A549 (cell line): Measurements from ENCODE around the gene DMAC2.

Experiments used
- CBX2 ChIP-seq: fragments of 200-600 bp; sonication (generic); IDR thresholded peaks from 2 replicates; pipeline ENCODE4 v1.6.1; 2016; ENCODE audit warnings: low read depth, mild to moderate bottlenecking, borderline replicate concordance
- EP300 ChIP-seq, 2 experiments: fragments of >200 bp; sonication (Bioruptor Twin); formaldehyde crosslinking; IDR thresholded peaks; 2 replicates in 1 of 2; 3 replicates in 1 of 2; pipeline ENCODE4 v1.6.1; 2016 to 2017
- FOXS1 ChIP-seq: fragments of 250-450 bp; sonication (Bioruptor Pico); IDR thresholded peaks from 2 replicates; pipeline ENCODE4 v1.5.0; 2020; ENCODE audit warnings: mild to moderate bottlenecking, moderate library complexity
- MAZ ChIP-seq: fragments of 150-350 bp; IDR thresholded peaks from 2 replicates; pipeline ENCODE4 v1.6.1; 2014; ENCODE audit warnings: antibody characterized with exemption, low read depth, low read length, borderline replicate concordance
- MYC ChIP-seq: IDR thresholded peaks from 2 replicates; pipeline ENCODE4 v1.6.1; 2012; ENCODE audit warnings: mild to moderate bottlenecking, inconsistent platforms, low read length, improper control_type of control experiment, borderline replicate concordance
- NFE2L2 ChIP-seq: fragments of 150-350 bp; conservative IDR thresholded peaks from 2 replicates; pipeline ENCODE4 v1.6.1; 2014; ENCODE audit warnings: low read length
- POLR2A ChIP-seq: IDR thresholded peaks from 2 replicates; pipeline ENCODE4 v1.6.1; 2012; ENCODE audit warnings: mild to moderate bottlenecking, low read length
- RAD21 ChIP-seq, 2 experiments: fragments of >200 bp in 1 of 2; sonication (Bioruptor Twin) in 1 of 2; formaldehyde crosslinking in 1 of 2; IDR thresholded peaks in 1 of 2; conservative IDR thresholded peaks in 1 of 2; 2 replicates in 1 of 2; 3 replicates in 1 of 2; pipeline ENCODE4 v1.6.1; 2012 to 2018; ENCODE audit warnings: inconsistent platforms in 1 of 2
- RFX5 ChIP-seq: fragments of 450-650 bp; IDR thresholded peaks from 2 replicates; pipeline ENCODE4 v1.7.1; 2014; ENCODE audit warnings: antibody characterized with exemption, mild to moderate bottlenecking, moderate library complexity
- TF ChIP-seq, protein P1 (sequence below): fragments of >200 bp; sonication (Bioruptor Twin); formaldehyde crosslinking; IDR thresholded peaks from 3 replicates; pipeline ENCODE4 v1.5.1; 2016
- TF ChIP-seq, protein P2 (sequence below): IDR thresholded peaks from 2 replicates; pipeline ENCODE4 v1.6.1; 2012
- TF ChIP-seq, protein P3 (sequence below): fragments of 250-450 bp; sonication (Bioruptor Pico); IDR thresholded peaks from 2 replicates; pipeline ENCODE4 v1.5.0; 2021; ENCODE audit warnings: mild to moderate bottlenecking, moderate library complexity, borderline replicate concordance

- TF ChIP-seq MYC, result no peak
- TF ChIP-seq, protein P1, sequence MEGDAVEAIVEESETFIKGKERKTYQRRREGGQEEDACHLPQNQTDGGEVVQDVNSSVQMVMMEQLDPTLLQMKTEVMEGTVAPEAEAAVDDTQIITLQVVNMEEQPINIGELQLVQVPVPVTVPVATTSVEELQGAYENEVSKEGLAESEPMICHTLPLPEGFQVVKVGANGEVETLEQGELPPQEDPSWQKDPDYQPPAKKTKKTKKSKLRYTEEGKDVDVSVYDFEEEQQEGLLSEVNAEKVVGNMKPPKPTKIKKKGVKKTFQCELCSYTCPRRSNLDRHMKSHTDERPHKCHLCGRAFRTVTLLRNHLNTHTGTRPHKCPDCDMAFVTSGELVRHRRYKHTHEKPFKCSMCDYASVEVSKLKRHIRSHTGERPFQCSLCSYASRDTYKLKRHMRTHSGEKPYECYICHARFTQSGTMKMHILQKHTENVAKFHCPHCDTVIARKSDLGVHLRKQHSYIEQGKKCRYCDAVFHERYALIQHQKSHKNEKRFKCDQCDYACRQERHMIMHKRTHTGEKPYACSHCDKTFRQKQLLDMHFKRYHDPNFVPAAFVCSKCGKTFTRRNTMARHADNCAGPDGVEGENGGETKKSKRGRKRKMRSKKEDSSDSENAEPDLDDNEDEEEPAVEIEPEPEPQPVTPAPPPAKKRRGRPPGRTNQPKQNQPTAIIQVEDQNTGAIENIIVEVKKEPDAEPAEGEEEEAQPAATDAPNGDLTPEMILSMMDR, result no peak
- TF ChIP-seq POLR2A, result no peak
- TF ChIP-seq RAD21 (conservative IDR thresholded peaks at IDR 0.05 in 1 of 2, IDR thresholded peaks at IDR 0.05 in 1 of 2), result no peak
- TF ChIP-seq, protein P2, sequence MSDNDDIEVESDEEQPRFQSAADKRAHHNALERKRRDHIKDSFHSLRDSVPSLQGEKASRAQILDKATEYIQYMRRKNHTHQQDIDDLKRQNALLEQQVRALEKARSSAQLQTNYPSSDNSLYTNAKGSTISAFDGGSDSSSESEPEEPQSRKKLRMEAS, result no peak
- TF ChIP-seq MAZ, result no peak
- TF ChIP-seq, protein P3, sequence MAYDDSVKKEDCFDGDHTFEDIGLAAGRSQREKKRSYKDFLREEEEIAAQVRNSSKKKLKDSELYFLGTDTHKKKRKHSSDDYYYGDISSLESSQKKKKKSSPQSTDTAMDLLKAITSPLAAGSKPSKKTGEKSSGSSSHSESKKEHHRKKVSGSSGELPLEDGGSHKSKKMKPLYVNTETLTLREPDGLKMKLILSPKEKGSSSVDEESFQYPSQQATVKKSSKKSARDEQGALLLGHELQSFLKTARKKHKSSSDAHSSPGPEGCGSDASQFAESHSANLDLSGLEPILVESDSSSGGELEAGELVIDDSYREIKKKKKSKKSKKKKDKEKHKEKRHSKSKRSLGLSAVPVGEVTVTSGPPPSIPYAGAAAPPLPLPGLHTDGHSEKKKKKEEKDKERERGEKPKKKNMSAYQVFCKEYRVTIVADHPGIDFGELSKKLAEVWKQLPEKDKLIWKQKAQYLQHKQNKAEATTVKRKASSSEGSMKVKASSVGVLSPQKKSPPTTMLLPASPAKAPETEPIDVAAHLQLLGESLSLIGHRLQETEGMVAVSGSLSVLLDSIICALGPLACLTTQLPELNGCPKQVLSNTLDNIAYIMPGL (CRISPR knock-in tag), result no peak
- TF ChIP-seq RFX5, result no peak
- TF ChIP-seq CBX2, result no peak
- TF ChIP-seq FOXS1 (CRISPR knock-in tag), result no peak
- no peak for TF ChIP-seq EP300 (IDR thresholded peaks at IDR 0.05)
- no peak for TF ChIP-seq NFE2L2
Measured at GRCh38 chr19:41436674-41436951, 3.1 kb downstream of the DMAC2 start.
